Right atrium auricular region (tissue), 2 donors: ENCODE results near the gene ITGB3. TPM values are rescaled to one million over a fixed set of nuclear protein-coding genes. Genes with fewer than 3 reads are reported as not detected.
"Not testable (repeated sequence)": the region's sequence is repeated elsewhere in the genome, so short reads cannot be mapped to it uniquely, and the experiment has no call there.

Experiments used
- DNase-seq: peaks from one replicate; pipeline ENCODE4 v3.0.0-alpha.2; 2019; ENCODE audit warnings: low spot score
- H3K27ac ChIP-seq, 2 donors: fragments of 200-600 bp; sonication (generic); 1 replicate in 1 of 2; 2 replicates in 1 of 2; pipeline ENCODE4 v1.5.1; 2016 to 2019
- H3K27me3 ChIP-seq, 2 donors: fragments of 200-600 bp; sonication (generic); one replicate each; pipeline versions ENCODE4 v1.5.1 to v1.6.0; 2017 to 2019
- H3K36me3 ChIP-seq: fragments of 200-600 bp; sonication (generic); one replicate; pipeline ENCODE4 v1.5.1; 2016
- H3K4me1 ChIP-seq, 2 donors: fragments of 200-600 bp; sonication (generic); one replicate each; pipeline versions ENCODE4 v1.5.1 to v1.6.0; 2017 to 2019
- H3K4me3 ChIP-seq, 2 donors: fragments of 200-600 bp; sonication (generic); 1 replicate in 1 of 2; 2 replicates in 1 of 2; pipeline ENCODE4 v1.5.1; 2017 to 2019; ENCODE audit warnings: mild to moderate bottlenecking in 1 of 2, moderate library complexity in 1 of 2
- H3K9me3 ChIP-seq, 2 donors: fragments of 200-600 bp; sonication (generic); one replicate each; pipeline ENCODE4 v1.5.1; 2019
- total RNA-seq, 2 donors: library from RNA; depleted of rRNA; stranded (reverse); fragments of >200 nt; gene quantifications; one replicate each; pipeline ENCODE4 v1.1.0, GENCODE V29; 2016
- TF ChIP-seq, protein P1 (sequence below), 2 donors: fragments of 200-600 bp; sonication (generic); IDR thresholded peaks; one replicate each; pipeline ENCODE4 v1.5.1; 2019; ENCODE audit warnings: antibody characterized with exemption in 2 of 2

ITGB3 gene
- total RNA-seq, 2 donors from 2014 or later = 3.0 to 13.6 TPM

DNA sequence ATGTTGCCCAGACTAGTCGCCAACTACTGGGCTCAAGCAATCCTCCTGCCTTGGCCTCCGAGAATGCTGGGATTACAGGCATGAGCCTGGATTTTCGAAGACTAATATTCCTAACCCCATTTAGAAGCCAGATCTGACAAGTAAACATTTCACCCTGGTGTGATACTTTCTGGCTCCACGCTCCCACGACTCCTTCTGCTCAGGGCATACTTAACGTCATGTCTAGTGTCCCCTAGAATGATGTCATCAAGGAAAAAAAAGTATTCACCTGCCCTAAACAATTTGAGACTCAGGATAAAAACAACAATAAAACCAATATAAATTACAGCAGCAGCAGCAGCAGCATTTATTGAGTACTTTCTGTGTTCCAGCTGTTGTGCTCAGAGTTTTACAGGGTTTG lies 13.2 kb downstream of the ITGB3 start:
- H3K27me3 ChIP-seq = no peaks in the 10 kb centered on the region
- TF ChIP-seq, protein P1, sequence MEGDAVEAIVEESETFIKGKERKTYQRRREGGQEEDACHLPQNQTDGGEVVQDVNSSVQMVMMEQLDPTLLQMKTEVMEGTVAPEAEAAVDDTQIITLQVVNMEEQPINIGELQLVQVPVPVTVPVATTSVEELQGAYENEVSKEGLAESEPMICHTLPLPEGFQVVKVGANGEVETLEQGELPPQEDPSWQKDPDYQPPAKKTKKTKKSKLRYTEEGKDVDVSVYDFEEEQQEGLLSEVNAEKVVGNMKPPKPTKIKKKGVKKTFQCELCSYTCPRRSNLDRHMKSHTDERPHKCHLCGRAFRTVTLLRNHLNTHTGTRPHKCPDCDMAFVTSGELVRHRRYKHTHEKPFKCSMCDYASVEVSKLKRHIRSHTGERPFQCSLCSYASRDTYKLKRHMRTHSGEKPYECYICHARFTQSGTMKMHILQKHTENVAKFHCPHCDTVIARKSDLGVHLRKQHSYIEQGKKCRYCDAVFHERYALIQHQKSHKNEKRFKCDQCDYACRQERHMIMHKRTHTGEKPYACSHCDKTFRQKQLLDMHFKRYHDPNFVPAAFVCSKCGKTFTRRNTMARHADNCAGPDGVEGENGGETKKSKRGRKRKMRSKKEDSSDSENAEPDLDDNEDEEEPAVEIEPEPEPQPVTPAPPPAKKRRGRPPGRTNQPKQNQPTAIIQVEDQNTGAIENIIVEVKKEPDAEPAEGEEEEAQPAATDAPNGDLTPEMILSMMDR (IDR thresholded peaks at IDR 0.05) = no peak
- H3K4me3 ChIP-seq = no peak overlapping the region
- no peaks in the 10 kb centered on the region for H3K36me3 ChIP-seq
- no peaks in the 10 kb centered on the region for H3K9me3 ChIP-seq
- H3K4me1 ChIP-seq = peaks cover 0 to 15% of the 10 kb centered on the region in 2 donors
- peak overlapping the region in 1 of 2 donors; percentile 22 for H3K27ac ChIP-seq
- DNase-seq = no peak

DNA sequence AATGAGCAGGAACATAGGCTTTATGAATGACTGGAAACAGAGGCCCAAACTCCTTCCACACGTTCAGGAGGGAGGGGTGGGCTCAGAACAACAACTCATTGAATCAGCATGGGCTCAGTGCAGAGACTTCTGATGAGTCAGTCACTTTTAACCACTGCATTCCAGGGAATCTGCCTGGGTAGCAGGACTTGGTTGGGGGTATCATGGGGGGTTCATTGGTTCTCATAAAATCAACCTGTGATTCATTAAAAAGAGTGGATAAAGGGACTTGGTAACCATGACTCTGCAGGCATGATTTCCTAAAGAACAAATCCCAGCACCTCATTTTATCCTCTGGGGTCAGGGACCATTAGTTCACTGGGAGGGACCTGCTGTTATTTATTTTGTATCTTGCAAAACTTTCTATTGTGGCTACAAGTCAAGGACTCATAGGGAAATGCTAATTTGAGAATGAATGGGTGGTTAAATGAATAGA lies 13.8 kb downstream of the ITGB3 start:
- peaks cover 0 to 15% of the 10 kb centered on the region in 2 donors for H3K4me1 ChIP-seq
- DNase-seq = no peak

DNA sequence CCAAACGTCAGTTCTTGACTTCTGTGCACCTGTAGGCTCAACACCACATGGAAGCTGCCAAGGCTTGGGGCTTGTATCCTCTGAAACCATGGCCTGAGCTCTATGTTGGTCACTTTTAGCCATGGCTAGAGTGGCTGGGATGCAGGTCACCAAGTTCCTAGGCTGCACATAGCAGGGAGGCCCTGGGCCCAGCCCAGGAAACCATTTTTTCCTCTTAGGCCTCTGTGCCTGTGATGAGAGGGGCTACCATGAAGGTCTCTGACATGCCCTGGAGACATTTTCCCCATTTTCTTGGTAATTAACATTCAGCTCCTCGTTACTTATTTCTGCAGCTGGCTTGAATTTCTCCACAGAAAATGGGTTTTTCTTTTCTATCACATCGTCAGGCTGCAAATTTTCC lies 15.3 kb downstream of the ITGB3 start:
- H3K4me3 ChIP-seq, H3K27me3 ChIP-seq, H3K27ac ChIP-seq, H3K9me3 ChIP-seq, H3K36me3 ChIP-seq, DNase-seq: not testable (repeated sequence)
- peaks cover 0 to 15% of the 10 kb centered on the region in 2 donors for H3K4me1 ChIP-seq

More for the DNA sequence above, 13.8 kb downstream of the ITGB3 start:
- TF ChIP-seq, protein P1 (IDR thresholded peaks at IDR 0.05) = no peak
- peak overlapping the region in 1 of 2 donors; percentile 15 for H3K27ac ChIP-seq
- H3K9me3 ChIP-seq = no peaks in the 10 kb centered on the region
- no peaks in the 10 kb centered on the region for H3K27me3 ChIP-seq
- H3K36me3 ChIP-seq = no peaks in the 10 kb centered on the region
- H3K4me3 ChIP-seq = no peak overlapping the region

DNA sequence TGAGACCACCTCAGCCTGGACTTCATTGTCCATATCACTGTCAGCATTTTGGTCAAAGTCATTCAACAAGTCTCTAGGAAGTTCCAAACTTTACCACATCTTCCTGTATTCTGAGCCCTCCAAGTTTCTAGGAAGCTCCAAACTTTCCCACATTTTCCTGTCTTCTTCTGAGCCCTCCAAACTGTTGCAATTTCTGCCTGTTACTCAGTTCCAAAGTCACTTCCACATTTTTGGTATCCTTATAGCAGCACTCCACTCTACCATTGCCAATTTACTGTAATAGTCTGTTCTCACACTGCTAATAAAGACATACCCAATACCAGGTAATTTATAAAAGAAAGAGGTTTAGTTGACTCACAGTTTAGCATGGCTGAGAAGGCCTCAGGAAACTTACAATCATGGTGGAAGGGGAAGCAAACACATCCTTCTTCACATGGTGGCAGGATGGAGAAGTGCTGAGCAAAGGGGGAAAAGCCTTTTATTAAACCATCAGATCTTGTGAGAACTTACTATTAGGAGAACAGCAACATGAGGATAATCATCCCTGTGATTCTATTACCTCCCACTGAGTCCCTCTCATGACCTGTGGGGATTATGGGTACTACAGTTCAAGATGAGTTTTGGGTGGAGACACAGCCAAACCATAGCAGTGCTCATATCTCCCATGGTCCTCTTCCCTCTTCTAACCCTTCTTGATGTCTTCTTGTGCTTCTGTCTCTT lies 16.1 kb downstream of the ITGB3 start:
- not testable (repeated sequence) for H3K36me3 ChIP-seq, H3K4me3 ChIP-seq, H3K27ac ChIP-seq, DNase-seq, H3K9me3 ChIP-seq, H3K27me3 ChIP-seq
- peaks cover 0 to 23% of the 10 kb centered on the region in 2 donors for H3K4me1 ChIP-seq

DNA sequence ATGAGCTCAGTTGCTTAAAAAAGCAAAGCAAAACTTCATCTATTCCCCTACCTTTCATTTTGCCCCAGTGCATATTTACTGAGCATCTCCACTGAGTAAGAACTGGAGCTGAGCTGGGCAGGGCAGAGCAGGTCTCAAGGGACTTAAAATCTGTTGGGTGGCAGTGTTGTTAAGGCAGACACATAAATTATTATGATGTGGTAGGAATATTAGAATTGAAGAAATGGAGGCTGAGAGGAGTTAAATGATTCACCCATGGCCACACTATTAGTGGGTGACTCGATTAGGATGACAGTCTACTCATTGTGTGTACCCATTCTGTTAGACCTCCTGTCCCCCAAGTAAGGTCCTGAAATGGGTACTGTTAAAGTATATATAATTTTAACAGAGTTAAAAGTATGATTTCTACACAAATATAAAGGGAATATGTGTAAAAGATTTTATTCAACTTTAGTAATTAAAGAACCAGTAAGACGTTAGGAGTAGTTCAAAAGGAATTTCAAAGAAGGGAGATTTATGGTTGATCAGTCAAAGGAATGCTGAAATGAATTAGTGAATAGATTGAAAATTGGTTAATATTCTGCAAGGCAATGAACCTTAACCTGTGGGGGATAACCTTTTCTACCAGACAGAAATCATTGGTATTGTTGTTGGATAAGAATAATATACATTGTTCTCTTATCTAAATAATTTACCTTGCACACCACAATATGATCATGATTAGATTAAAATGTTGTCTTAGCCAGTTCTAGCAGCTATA lies 17.5 kb downstream of the ITGB3 start:
- Histone ChIP-seq H3K36me3 (no peaks in the 10 kb centered on the region), H3K27ac (no peak overlapping the region), H3K4me1 (peaks cover 0 to 28% of the 10 kb centered on the region in 2 donors), H3K27me3 (no peaks in the 10 kb centered on the region), H3K9me3 (no peaks in the 10 kb centered on the region), H3K4me3 (no peak overlapping the region)
- no peak for DNase-seq
- TF ChIP-seq, protein P1 (IDR thresholded peaks at IDR 0.05) = no peak

DNA sequence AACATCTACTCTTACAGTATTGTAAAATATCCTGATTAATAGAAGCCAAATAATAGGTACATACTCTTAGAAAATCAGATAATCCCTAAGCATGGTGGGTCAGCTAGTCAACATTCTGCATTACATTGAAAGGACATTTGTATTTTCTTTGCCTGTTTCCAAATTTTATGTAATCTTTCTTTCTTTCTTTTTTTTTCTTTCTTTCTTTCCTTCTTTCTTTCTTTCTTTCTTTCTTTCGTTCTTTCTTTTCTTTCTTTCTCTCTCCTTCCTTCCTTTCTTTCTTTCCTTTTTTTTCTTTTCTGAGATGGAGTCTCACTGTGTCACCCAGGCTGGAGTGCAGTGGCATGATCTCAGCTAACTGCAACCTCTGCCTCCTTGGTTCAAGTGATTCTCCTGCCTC lies 18.9 kb downstream of the ITGB3 start:
- Histone ChIP-seq H3K27me3 (no peaks in the 10 kb centered on the region), H3K4me3 (no peak overlapping the region), H3K36me3 (no peaks in the 10 kb centered on the region), H3K9me3 (no peaks in the 10 kb centered on the region), H3K27ac (no peak overlapping the region), H3K4me1 (peaks cover 0 to 36% of the 10 kb centered on the region in 2 donors)
- DNase-seq = no peak
- TF ChIP-seq, protein P1 (IDR thresholded peaks at IDR 0.05) = no peak
